Cardiac fibroblast (primary cell): Measurements from ENCODE around the gene ASXL2.

Experiments used
- DNase-seq, 2 donors: peaks; one replicate each; pipeline versions ENCODE4 v3.0.0 to v3.0.0-alpha.2; 2010; ENCODE audit warnings: low read depth in 2 of 2
- H3K4me3 ChIP-seq, 2 donors: replicated peaks in 1 of 2; 1 replicate in 1 of 2; 2 replicates in 1 of 2; pipeline ENCODE4 v1.5.1; 2011; ENCODE audit warnings: low read depth in 2 of 2, low read length in 2 of 2, mild to moderate bottlenecking in 2 of 2, moderate library complexity in 1 of 2
- TF ChIP-seq, protein P1 (sequence below): IDR thresholded peaks from one replicate; pipeline ENCODE4 v1.5.1; 2011; ENCODE audit warnings: low read depth, mild to moderate bottlenecking, low read length, inconsistent platforms

Gene ASXL2

DNA sequence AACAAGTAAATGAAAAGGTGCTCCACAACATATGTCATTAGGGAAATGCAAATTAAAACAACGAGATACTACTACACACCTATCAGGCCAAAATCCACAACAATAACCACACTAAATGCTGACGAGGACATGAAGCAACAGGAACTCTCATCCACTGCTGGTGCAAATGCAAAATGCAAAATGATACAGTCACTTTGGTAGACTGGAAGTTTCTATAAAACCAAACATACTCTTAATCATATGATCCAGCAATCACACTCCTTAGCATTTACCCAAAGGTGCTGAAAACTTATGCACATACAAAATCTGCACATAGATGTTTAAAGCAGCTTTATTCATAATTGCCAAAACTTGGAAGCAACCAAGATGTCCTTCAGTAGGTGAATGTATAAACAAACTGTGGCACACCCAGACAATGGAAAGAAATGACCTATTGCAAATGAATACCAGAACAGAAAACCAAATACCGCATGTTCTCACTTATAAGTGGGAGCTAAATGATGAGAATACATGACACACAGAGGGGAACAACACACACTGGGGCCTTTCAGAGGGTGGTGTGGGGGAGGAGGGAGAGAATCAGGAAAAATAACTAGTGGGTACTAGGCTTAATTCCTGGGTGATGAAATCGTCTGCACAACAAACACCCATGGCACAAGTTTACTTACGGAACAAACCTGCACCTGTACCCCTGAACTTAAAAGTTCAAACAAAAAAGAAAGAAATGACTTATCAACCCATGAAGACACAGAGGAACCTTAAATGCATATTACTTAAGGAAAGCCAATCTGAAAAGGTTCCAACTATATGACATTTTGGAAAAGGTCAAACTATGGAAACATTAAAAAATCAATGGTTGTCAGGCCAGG is 80.4 kb downstream of the ASXL2 start:
- no peak overlapping the region for H3K4me3 ChIP-seq
- TF ChIP-seq, protein P1, sequence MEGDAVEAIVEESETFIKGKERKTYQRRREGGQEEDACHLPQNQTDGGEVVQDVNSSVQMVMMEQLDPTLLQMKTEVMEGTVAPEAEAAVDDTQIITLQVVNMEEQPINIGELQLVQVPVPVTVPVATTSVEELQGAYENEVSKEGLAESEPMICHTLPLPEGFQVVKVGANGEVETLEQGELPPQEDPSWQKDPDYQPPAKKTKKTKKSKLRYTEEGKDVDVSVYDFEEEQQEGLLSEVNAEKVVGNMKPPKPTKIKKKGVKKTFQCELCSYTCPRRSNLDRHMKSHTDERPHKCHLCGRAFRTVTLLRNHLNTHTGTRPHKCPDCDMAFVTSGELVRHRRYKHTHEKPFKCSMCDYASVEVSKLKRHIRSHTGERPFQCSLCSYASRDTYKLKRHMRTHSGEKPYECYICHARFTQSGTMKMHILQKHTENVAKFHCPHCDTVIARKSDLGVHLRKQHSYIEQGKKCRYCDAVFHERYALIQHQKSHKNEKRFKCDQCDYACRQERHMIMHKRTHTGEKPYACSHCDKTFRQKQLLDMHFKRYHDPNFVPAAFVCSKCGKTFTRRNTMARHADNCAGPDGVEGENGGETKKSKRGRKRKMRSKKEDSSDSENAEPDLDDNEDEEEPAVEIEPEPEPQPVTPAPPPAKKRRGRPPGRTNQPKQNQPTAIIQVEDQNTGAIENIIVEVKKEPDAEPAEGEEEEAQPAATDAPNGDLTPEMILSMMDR, result no peak
- DNase-seq, result no peak

DNA sequence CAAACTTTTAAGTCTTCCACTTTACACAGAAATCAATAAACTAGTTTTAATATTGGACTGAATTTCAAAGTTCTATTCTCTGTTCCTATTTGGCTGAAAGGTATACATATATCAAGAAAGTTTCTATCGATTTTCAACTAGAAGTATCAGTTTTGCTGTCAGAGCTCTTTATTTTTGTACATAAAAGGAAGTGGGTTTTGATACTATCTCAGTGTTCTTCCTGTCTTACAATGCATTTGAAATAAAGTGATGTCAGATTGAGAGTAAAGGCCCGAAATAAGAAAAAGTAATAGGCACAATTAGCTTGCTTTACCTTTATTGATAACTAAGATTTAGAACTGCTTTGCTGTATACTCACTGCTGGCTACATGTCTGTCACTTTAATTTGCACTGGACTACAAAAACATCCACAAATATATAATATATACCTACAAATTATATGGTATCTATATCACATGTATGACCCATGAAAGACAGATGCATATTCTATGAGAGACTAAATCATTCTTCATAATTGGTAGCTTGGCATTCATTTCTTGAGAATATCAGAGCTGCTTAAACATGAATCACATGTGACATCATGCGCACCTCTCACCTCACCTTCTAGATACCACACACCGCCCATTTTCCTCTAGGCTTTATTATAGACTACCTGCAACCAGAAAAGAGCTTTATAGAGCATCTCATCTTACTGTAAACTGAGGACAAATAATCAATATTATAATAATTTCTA is 83.6 kb downstream of the ASXL2 start:
- DNase-seq, result no peak
- no peak overlapping the region for H3K4me3 ChIP-seq
- TF ChIP-seq, protein P1, result no peak

DNA sequence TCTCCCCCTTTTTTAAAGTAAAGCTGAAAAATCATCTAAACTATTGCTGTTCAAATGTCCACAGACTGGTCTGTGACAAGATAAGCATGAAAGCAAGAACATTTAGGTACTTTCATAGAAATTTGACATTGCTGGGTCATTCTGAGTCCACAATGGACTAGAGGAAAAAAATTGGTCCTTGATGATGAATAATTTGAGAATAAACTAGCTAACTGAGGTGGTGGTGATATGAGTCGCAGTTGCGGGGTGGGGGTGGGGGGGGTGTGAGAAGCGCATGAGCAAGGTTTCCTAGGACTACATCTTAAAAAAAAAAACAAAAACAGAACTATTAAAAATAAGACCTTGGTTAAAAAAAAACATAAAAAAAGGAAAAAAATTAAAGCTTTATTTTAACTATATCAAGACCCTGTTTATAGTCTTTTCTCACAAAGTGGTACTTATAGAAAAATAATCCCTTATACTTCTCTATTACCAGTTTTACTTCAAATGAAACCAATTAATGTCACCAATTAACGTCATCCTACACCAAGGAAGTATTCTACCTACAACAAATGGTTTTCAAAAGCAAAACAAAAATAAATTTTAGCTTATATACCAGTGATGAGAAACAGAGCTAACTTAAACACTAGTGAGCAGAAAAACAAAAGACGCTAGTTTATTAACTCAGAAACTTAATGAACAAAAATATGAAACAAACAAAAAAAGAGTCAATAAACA is 88.1 kb downstream of the ASXL2 start:
- no peak for DNase-seq

DNA sequence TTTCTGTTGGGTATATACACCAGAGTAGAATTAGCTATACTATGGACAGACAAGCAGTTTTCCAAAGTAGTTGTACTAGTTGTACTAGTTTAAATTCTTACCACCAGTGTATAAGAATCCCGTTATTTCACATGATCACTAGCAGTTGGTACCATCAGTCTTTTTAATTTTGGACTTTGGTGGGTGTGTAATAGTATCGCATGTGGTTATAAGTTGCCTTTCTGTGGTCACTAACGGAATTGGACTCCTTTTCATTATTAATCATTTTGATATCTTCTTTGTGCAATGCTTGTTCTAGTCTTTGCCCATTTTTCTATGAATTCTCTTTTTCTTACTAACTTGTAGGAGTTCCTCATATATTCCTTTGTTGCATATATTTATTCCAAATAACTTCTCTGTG is 89.8 kb downstream of the ASXL2 start:
- TF ChIP-seq, protein P1, result no peak
- no peak overlapping the region for H3K4me3 ChIP-seq
- DNase-seq, result no peak

More for the DNA sequence above, 88.1 kb downstream of the ASXL2 start:
- no peak overlapping the region for H3K4me3 ChIP-seq
- TF ChIP-seq, protein P1, result no peak

DNA sequence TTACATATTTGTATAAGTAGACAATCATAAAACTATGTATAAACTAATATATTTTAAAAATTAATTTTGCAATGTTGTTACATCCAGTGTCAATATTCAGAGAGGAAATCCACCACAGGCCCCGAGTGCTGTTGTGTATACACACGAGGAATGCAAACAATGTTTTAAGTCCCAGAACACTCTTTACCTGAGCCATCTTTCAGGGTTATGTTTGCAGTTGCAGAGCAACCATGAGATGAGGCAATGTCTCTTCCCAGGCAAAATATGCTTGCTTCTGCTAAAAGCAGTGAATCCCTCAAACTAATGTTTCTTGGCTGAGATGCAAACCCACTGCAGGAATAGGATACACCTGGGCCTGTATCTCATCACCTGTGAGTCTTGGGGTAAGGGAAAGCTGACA is 91.3 kb downstream of the ASXL2 start:
- TF ChIP-seq, protein P1, result no peak
- no peak for DNase-seq
- H3K4me3 ChIP-seq, result no peak overlapping the region

DNA sequence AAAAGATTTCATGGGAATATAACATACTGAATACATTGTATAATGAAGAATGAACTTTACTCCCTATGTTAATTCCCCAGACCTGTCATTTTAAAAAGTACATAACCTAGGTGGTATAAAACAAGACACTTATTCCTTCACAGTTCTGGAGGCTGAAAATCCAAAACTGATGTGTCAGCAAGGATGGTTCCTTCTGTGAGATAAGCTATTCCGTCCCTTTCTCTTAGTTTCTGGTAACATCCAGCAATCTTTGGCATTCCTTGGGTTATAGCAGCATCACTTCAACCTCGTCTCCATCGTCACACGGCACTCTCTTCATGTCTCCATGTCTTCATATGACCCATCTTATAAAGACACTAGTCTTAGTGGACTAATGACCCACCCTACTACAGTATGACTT is 93.9 kb downstream of the ASXL2 start:
- no peak for DNase-seq

More for the DNA sequence above, 93.9 kb downstream of the ASXL2 start:
- TF ChIP-seq, protein P1, result no peak
- no peak overlapping the region for H3K4me3 ChIP-seq
